Right lobe of liver (tissue), 6 donors: ENCODE data around the gene NUDT9. TPM values are rescaled to one million over a fixed set of nuclear protein-coding genes. Genes with fewer than 3 reads are reported as not detected.
"Not testable (repeated sequence)": the region's sequence is repeated elsewhere in the genome, so short reads cannot be mapped to it uniquely, and the experiment has no call there.

Source experiments
- ATAC-seq, 4 donors: fragments of 200-7000 bp; cut with Tn5 transposase; one replicate each; pipeline ENCODE4 v1.9.1; 2020; ENCODE audit warnings: mild to moderate bottlenecking in 4 of 4, moderate library complexity in 4 of 4
- DNase-seq, 3 donors: peaks; one replicate each; pipeline ENCODE4 v3.0.0-alpha.2; 2020
- H3K27ac ChIP-seq, 3 donors: fragments of 200-600 bp; one replicate each; pipeline ENCODE4 v1.8.0; 2022
- H3K27me3 ChIP-seq, 2 donors: fragments of 200-600 bp; one replicate each; pipeline ENCODE4 v1.8.0; 2022
- H3K36me3 ChIP-seq, 4 donors: fragments of 200-600 bp; sonication (generic) in 1 of 4; one replicate each; pipeline versions ENCODE4 v1.5.1 to v1.8.0; 2017 to 2022; ENCODE audit warnings: control low read depth in 1 of 4
- H3K4me1 ChIP-seq, 4 donors: fragments of 200-600 bp; sonication (generic) in 1 of 4; one replicate each; pipeline versions ENCODE4 v1.5.1 to v1.8.0; 2017 to 2022; ENCODE audit warnings: control low read depth in 1 of 4
- H3K4me3 ChIP-seq, 3 donors: fragments of 200-600 bp; one replicate each; pipeline ENCODE4 v1.8.0; 2022
- H3K9me3 ChIP-seq, 4 donors: fragments of 200-600 bp; sonication (generic) in 1 of 4; one replicate each; pipeline versions ENCODE4 v1.5.1 to v1.8.0; 2017 to 2022; ENCODE audit warnings: control low read depth in 1 of 4
- POLR2A ChIP-seq: fragments of 450-650 bp; IDR thresholded peaks from one replicate; pipeline ENCODE4 v1.6.1; 2017; ENCODE audit warnings: antibody characterized with exemption, mild to moderate bottlenecking
- WGBS: methylation state at CpG from one replicate; pipeline ENCODE4 v1.1.6; 2018; ENCODE audit warnings: low coverage, low lambda C conversion rate; ENCODE audit not compliant: insufficient coverage; ENCODE audit errors: missing lambda C conversion rate; 5-methylcytosine and 5-hydroxymethylcytosine counted together
- intact Hi-C, 2 donors: fragments of 100-400 bp; cut with DNase I; formaldehyde crosslinking; loops; one replicate each; pipeline versions ENCODE4 v1.11.2 to v1.14.1; 2022
- total RNA-seq, 6 experiments: library from RNA; depleted of rRNA in 2 of 6; stranded (reverse); fragments of >200 nt in 2 of 6; fragmentation: NEBNext Ultra II Directional in 3 of 6; extraction: Animal tissue kit (Norgen Biotek cat#: 25700) in 3 of 6; gene quantifications; one replicate each; pipeline versions ENCODE4 v1.1.0 to v1.2.4, GENCODE V29; 2016 to 2023
- TF ChIP-seq, protein P1 (sequence below), 4 donors: fragments of 200-600 bp in 3 of 4; fragments of 450-650 bp in 1 of 4; IDR thresholded peaks; one replicate each; pipeline versions ENCODE4 v1.5.1 to v1.8.0; 2016 to 2022; ENCODE audit warnings: antibody characterized with exemption in 4 of 4, mild to moderate bottlenecking in 2 of 4
- donor health status: DM: no; HTN: yes; CAD: no.
- donor health status: DM: no; HTN: no; CAD: no.
- donor health status: DM: no; HTN: no; CAD: no.
- donor health status: DM: no; HTN: yes; CAD: no.
- donor health status: DM: no; HTN: yes; CAD: no.

Gene NUDT9
- total RNA-seq, 6 experiments from 2014 or later, result 13.3 to 53.5 (median 21.2) TPM

DNA sequence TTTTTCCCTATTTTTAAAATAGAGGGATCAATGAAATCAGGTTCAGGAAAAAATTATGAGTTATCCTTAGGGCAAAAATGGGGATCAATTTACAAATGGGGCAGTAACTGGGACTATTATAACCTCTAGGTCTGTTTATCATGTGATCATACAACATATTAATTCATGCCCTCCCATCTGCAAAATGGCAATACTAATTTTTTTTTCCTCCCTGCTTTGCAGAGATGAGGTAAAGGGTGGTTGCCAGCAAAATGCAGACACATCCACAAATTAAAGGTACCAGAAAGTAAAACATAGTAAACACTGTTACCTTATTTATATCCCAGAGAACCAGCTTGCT is 31.9 kb upstream of the NUDT9 start:
- intact Hi-C loops, result no loop called here
- H3K27ac ChIP-seq, result peak overlapping the region; percentile 89 to 92 (median 91)
- no peak for TF ChIP-seq POLR2A
- TF ChIP-seq, protein P1, sequence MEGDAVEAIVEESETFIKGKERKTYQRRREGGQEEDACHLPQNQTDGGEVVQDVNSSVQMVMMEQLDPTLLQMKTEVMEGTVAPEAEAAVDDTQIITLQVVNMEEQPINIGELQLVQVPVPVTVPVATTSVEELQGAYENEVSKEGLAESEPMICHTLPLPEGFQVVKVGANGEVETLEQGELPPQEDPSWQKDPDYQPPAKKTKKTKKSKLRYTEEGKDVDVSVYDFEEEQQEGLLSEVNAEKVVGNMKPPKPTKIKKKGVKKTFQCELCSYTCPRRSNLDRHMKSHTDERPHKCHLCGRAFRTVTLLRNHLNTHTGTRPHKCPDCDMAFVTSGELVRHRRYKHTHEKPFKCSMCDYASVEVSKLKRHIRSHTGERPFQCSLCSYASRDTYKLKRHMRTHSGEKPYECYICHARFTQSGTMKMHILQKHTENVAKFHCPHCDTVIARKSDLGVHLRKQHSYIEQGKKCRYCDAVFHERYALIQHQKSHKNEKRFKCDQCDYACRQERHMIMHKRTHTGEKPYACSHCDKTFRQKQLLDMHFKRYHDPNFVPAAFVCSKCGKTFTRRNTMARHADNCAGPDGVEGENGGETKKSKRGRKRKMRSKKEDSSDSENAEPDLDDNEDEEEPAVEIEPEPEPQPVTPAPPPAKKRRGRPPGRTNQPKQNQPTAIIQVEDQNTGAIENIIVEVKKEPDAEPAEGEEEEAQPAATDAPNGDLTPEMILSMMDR (IDR thresholded peaks at IDR 0.05), result no peak
- H3K27me3 ChIP-seq, result no peaks in the 10 kb centered on the region
- DNase-seq, result no peak
- peak overlapping the region; percentile 52 to 78 (median 53) for H3K4me3 ChIP-seq
- no peak for ATAC-seq
- H3K9me3 ChIP-seq, result no peaks in the 10 kb centered on the region
- peaks cover 0 to 35% (median 2%) of the 10 kb centered on the region in 4 donors for H3K4me1 ChIP-seq
- H3K36me3 ChIP-seq, result no peaks in the 10 kb centered on the region

DNA sequence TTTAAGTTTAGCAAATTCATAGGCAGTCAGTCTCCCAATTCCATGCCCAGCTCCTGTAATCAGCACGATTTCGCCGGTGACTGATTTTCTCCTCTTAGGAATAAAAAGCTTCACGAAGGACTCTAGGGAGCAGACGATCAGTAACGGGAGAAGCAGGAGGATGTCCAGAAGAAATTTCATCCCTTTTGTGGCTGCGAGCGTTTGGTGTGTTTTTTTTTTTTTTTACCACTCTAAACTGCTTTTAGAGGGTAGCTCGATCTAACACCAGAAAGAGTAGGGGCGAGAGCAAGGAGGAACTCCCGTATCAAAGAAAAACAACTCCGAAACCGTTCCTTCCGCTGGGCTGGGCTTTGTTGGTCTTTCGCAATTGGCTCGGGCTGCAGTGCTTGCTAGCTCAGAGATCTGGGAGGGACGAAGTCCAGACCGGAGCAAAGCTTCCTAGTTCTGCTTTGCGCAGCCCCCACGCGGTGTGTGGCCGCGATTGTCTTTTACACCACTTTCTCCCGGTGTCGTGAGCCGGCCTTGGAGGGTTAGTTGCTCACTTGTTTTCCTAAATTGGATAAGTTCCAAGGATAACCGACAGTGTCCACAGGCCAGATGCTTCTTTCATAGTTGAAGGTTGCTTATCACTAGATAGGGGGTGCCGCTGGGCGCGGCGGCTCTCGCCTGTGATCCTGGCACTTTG is 31.3 kb upstream of the NUDT9 start, which contains the start of gene HSD17B11:
Gene HSD17B11 (minus strand): TSS at position 298 of the 685 bp plus-strand sequence. CDS start 118 bp downstream, at position 180.
- Histone ChIP-seq H3K4me3 (peak within 1 kb of the TSS; percentile 52 to 78 (median 53)), H3K4me1 (peaks cover 0 to 32% (median 2%) of the 10 kb centered on the region in 4 donors), H3K36me3 (no peaks in the 10 kb centered on the region), H3K9me3 (no peaks in the 10 kb centered on the region), H3K27me3 (no peaks in the 10 kb centered on the region), H3K27ac (peak within 1 kb of the TSS; percentile 89 to 92 (median 91))
- intact Hi-C loops, result no loop called here
- peak; percentile 92 to 98 (median 96) for ATAC-seq
- peak; percentile 91 to 96 (median 96) for DNase-seq
- 0% methylated on average over 31 of the region's 32 CpGs for WGBS
- TF ChIP-seq, protein P1 (IDR thresholded peaks at IDR 0.05), result peak in 1 of 4 donors; percentile 30
- peak; percentile 78 for TF ChIP-seq POLR2A

DNA sequence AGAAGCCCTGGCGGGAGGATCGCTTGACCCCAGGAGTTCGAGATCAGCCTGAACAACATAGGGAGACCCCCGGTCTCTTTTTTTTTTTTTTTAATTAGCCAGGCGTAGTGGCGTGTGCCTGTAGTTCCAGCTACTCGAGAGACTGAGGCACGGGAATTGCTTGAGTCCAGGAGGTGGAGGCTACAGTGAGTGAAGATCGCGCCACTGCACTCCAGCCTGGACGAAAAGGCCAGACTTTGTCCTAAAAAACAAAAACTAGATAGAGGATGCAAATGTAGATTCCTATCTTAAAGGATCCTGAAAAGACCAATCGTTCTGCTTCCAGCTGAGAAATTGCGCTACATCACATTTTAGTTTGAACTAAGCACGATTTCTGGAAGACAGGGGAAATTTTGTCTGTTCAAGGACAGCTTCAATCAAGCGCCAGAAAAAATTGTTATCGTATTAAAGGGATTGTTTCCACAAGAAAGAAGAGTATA is 30.8 kb upstream of the NUDT9 start:
- WGBS, result 6% methylated on average over 15 of the region's 16 CpGs
- peak overlapping the region; percentile 89 to 92 (median 91) for H3K27ac ChIP-seq

DNA sequence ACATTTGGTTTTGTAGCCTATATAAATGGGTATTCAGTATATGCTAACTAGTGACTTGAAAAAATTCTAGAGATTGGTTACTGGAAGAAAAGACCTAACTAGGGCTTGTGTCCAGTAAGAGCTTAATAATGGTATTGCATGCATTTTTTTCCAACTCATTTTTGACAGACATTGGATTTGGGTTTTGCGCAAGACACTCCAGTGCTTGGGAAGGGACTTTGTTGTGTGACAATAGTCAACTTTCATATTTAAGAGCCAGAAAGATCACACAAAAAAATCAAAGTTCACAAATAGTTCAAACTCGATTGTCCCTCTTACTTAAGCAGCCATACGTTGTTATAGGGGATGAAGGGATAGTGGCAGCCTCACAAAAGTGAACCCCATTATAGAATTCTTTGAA is 30.2 kb upstream of the NUDT9 start:
- H3K36me3 ChIP-seq, result no peaks in the 10 kb centered on the region
- intact Hi-C loops, result no loop called here
- H3K4me1 ChIP-seq, result peaks cover 0 to 22% (median 2%) of the 10 kb centered on the region in 4 donors
- peak overlapping the region in 2 of 3 donors; percentile 91 to 92 for H3K27ac ChIP-seq
- no peaks in the 10 kb centered on the region for H3K27me3 ChIP-seq
- no peaks in the 10 kb centered on the region for H3K9me3 ChIP-seq
- 63% methylated on average over 3 of the region's 3 CpGs for WGBS
- DNase-seq, result no peak
- H3K4me3 ChIP-seq, result peak overlapping the region in 2 of 3 donors; percentile 52 to 78
- ATAC-seq, result no peak
- TF ChIP-seq, protein P1 (IDR thresholded peaks at IDR 0.05), result no peak

More for the DNA sequence above, 30.8 kb upstream of the NUDT9 start:
- H3K4me1 ChIP-seq, result peaks cover 0 to 28% (median 2%) of the 10 kb centered on the region in 4 donors
- H3K9me3 ChIP-seq, result no peaks in the 10 kb centered on the region
- intact Hi-C loops, result no loop called here
- H3K27me3 ChIP-seq, result no peaks in the 10 kb centered on the region
- peak; percentile 23 to 31 (median 30) for ATAC-seq
- H3K4me3 ChIP-seq, result peak overlapping the region; percentile 52 to 78 (median 53)
- TF ChIP-seq, protein P1 (IDR thresholded peaks at IDR 0.05), result no peak
- TF ChIP-seq POLR2A, result no peak
- no peaks in the 10 kb centered on the region for H3K36me3 ChIP-seq
- no peak for DNase-seq

DNA sequence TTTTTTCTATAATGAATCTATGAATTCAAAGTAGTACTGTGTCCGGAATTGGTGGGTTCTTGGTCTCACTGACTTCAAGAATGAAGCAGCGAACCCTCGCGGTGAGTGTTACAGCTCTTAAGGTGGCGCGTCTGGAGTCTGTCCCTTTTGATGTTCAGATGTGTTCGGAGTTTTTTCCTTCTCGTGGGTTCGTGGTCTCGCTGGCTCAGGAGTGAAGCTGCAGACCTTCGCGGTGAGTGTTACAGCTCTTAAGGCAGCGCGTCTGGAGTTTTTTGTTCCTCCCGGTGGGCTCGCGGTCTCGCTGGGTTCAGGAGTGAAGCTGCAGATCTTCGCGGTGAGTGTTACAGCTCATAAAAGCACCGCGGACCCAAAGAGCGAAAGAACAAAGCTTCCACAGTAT is 27.3 kb upstream of the NUDT9 start:
- 82% methylated on average over 21 of the region's 23 CpGs for WGBS
- H3K36me3 ChIP-seq, H3K27me3 ChIP-seq, H3K27ac ChIP-seq, DNase-seq, H3K4me3 ChIP-seq, ATAC-seq, H3K9me3 ChIP-seq, intact Hi-C loops: not testable (repeated sequence)
- peaks cover 0 to 10% (median 0%) of the 10 kb centered on the region in 4 donors for H3K4me1 ChIP-seq

DNA sequence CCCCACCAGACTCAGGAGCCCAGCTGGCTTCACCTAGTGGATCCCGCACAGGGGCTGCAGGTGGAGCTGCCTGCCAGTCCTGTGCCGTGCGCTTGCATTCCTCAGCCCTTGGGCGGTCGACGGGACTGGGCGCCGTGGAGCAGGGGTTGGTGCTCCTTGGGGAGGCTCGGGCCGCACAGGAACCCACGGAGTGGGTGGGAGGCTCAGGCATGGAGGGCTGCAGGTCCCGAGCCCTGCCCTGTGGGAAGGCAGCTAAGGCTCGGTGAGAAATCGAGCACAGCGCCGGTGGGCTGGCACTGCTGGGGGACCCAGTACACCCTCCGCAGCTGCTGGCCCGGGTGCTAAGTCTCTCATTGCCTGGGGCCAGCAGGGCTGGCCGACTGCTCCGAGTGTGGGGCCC is 26.5 kb upstream of the NUDT9 start:
- H3K4me1 ChIP-seq, result peaks cover 0 to 10% (median 0%) of the 10 kb centered on the region in 4 donors
- DNase-seq, H3K27ac ChIP-seq, intact Hi-C loops, H3K36me3 ChIP-seq, H3K4me3 ChIP-seq, ATAC-seq, H3K9me3 ChIP-seq, H3K27me3 ChIP-seq: not testable (repeated sequence)
- no CpG with 5 or more reads among the region's 20 CpGs for WGBS
